HG03432 (cell line): ENCODE data around the gene FAM241B.

Experiments used
- ATAC-seq: cut with Tn5 transposase; IDR thresholded peaks from one replicate; pipeline ENCODE4 v1.9.1; 2021; ENCODE audit warnings: mild to moderate bottlenecking, moderate library complexity; ENCODE audit not compliant: unreplicated experiment

FAM241B gene

DNA sequence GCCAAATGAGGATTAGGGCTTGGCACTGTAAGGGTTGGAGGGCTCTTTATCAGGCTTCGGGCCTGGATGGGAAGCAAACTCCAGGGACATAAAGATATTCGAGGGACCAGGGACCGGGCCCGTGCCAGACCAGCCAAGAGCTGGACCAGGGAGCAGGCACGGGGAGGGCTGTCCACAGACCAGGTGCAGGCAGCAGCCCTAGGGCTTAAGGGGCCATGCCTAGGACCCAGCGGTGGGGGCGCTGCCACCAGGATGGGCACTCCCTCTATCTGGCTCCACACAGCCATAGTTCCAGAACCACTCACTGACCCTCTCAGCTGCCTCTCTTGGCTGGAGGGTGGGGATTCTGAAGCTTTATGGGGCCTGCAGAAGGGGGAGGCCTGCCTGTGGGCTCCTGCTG lies 32.9 kb downstream of the FAM241B start:
- no peak for ATAC-seq

DNA sequence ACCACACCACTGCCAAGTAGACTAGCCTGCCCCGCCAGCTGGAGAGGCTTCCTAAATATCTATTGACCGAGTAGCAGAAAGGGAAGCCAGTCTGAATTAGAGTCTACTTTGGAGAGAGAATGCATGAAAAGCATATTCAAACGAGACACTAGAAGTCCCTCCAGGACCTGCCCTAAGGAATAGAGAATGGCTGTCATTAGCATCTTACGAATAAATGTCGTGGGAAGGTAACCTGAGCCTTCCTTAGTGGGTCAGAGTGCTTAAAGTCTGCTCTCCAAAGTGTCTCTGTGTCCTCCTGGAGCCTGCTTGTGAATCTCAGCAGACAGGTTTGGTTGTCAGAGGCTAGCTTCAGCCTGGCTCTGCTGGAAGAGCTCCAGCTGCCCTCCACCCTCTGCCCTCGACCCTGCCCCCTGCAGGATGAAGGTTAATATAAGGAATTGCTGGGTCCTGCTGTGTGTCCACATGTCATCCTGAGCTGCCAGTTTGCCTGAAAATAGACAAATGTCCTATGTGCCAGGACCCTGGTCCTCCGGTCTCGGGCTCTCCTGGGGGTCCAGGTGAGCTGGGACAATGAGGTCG lies 33.4 kb downstream of the FAM241B start:
- no peak for ATAC-seq

DNA sequence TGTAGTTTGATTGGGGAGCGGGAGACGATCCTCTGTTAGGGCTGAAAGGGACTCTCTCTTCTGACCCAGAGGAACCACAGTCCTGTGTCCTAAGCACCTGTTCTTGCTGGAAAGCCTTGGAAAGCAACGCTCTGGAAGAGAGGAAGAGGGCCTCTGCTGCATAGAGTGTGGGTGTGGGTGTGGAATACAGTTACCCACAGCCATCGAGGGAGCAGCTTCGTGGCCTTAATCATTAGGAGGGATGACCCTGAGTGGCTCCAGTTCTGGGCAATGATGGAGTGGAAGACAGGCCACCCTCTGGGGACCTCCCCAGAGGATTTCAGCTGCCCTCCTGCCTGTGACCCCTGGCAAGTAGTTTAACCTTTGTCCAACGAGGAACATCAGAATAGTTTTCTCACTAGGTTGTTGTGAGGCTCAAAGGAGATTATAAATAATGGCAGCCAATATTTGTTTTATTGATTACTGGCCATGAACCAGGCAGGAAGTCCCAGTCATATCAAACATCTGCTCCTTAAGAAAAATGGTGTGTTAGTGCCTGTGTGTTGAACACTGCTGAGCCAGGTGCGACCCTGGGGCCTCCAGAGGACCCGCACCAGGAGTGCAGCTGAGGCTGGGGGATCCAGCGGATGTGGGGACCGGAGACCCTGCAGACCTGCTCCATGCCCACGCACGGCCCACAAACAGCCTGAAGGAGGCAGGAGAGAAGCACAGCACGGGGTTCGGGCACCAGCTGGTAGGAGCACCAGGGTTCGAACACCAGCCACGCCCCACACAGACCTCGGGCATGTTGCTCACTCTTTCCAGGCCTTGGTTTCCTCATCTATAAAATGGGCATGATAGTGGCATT lies 35.6 kb downstream of the FAM241B start:
- ATAC-seq: no peak

DNA sequence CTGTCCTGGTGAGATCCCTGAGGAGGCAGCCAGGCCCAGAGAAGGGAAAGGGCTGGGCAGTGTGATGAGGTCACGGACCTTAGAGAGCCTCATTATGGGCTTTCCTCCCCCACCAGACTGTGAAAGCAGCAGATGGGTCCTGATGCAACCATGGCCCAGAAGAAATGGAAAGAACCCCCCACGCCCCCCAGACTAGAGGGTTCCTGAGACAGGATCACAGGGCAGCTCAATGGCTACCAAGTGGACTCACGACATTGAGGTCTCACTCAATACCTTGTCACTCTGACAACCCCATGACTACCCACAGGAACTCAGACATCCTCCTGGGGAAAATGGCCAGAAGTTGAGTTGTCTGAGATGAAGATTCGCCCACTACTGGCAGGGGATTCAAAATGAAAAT lies 36.7 kb downstream of the FAM241B start:
- ATAC-seq: no peak

DNA sequence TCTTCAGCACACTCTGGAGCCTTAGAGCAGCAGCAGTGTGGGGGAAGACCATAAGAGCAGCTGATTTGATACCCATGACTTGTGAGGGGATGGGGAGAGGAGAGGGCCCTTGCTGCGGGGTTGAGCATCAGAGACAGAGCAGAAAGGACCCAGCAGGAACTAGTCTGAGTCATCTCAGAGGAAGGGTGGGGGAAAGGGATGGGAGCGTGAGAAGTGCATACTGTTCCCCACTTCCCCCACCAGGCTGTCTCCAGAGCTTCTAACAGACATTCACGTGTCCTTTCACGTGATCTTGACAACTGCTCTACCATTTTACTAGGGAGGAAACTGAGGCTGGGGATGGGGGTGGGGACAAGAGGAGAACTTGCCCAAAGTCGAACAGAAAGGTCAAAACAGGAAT lies 38.7 kb downstream of the FAM241B start:
- ATAC-seq: no peak

DNA sequence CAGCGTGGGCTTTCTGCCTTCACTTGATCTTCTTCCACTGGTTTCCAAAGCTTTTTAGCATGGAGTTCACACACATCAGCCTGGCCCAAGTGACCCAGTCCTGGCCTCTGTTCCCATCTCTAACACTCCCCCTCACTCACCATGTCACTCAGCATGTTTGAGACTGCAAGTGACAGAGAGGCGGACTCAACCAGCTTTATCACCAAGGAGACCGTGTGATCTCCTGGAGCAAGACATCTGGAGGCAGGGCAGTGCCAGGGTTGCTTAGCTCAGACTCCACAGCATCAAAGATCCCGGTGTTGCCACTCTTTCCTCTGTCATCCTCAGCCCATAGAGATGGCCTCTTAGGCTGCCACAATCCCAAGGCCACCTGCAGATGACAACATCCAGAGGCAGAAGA lies 39.4 kb downstream of the FAM241B start:
- no peak for ATAC-seq

DNA sequence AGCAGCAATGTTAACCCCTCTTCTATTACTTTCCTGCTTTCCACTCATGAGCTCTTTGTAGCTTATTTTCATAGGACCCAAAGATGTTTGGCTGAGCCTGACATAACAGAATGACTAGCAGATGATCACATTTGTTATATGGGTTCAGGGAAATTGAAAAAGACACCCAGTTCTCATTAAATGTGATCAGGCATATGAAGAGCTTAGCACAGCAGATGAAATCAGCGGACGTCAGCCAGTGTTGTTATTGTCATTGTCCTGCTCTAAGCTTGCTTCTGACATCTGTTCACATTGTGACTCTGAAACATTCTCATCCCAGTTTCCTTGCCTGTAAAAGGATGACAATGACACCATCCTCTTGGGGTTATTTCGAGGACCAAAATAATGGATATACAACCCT lies 43.5 kb downstream of the FAM241B start:
- no peak for ATAC-seq

DNA sequence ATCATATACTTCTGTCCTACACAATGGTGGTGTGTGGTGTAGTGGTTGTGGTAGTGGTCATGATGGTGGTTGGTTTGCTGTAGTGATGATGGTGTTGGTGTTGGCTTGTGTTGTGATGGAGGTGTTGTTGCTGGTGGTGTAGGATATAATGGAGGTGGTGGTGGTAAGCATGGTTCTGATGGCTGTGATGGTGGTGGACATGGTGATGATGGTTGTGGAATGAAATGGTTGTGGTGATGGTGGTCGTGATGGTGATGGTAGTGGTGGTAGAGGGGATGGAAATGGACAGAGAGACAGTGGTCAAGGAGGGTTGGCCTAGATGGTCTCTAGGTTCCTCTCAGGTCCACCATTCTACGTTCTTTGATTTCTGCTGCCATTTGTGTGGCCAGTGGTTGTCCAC lies 44.7 kb downstream of the FAM241B start:
- ATAC-seq: no peak

DNA sequence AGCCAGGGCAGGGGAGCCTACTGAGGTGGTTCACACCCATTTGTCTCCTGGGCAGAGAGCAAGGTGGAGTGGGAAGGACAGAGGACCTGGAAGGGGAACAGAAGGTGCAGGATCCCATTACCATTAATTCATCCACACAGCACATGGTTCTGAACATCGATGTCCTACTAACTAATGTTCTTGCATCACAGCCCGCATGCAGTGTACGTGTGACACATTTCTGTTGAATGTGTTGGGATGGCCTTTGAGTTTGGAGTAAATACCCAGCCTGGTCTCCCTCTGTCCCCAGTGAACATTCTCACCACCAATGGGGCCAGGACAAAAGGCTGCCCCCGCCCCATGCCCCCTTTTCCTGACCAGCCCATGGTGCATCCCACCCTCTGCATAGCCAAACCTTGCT lies 46.3 kb downstream of the FAM241B start:
- no peak for ATAC-seq

DNA sequence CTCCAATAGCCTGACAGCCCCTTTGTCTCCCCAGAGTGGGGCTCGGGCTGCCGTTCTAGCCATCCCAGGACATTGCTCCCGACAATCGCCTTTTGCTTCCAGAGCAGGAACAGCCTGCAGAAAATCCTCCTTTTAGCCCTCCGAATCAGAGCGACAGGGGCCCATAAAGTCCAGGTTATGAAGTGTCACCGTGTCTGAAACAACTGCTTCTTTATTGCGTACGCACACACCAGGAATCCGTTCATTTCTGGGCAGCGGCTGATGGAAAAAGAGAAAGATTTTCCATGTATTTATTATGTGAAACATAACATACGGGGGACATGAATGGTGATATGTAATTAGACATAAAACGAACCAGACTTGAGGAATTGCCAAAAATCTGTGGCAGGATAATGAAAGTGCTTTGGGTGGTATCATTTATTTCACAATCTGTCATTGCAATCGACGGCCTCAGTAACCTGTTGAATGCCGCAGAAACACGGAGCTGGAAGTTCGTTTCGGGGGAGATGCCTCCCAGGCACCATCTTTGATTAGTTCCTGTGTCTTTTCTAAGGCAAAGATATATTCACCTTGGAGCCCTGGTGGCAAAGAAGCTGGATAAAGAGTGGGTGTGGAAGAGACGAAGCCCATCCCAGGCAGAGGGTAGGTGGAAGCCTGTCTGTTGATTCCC lies 48.1 kb downstream of the FAM241B start:
- ATAC-seq: no peak

DNA sequence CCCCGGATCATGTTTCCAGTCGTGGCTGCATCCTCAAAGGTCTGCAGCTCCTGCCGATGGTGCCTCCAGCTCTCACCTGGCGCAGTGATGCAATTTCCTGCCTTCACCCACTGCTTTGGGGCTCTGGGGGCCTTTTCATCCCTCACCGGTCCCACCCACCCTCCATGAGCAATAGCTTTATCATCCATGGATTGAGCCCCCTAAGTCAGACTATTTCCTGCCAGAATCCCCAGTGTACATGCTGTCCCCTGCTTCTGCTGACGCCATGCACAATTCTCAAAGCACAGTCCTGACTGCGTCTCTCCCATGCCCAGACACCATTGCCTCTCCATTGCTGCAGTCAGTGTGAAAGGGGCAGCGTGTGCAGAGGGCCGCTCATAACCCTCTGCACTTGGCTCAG lies 49.7 kb downstream of the FAM241B start:
- no peak for ATAC-seq

DNA sequence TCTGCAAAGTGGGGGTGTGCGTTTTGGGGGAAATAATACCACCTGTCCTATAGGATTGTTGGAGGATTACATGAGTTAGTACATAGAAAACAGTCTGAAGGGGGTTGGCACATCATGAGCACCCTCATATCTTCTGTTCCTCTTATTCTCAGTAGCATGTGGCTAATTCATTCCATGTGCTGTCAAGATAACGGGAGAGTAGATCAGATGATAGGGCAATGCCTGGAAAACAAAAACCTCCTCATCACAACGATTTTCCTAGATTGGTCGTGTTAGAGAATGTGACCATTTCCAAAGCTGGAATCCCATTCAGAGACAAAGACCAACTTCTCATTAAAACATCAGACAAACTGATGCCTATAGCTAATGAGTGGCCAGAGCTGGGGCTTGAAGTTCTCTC lies 50.6 kb downstream of the FAM241B start:
- no peak for ATAC-seq

DNA sequence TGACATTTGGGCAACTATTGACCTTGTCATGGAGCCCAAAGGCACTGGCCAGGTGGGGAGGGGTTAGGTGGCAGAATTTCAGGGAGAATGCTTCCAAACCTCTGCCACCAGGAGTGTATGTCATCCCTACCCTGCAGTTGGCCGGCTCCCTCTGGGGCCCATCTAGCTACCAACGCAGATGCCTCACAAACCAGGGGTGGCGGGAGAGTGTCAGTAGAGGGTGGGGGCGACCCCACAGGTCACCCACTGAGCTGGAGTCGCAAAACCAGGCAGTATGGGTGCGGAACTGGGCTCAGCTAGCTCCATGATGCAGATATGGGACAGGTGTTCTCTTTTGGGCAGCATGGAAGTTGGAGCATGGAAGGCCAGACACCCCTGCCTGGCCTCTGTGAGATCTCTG lies 51.4 kb downstream of the FAM241B start:
- no peak for ATAC-seq

DNA sequence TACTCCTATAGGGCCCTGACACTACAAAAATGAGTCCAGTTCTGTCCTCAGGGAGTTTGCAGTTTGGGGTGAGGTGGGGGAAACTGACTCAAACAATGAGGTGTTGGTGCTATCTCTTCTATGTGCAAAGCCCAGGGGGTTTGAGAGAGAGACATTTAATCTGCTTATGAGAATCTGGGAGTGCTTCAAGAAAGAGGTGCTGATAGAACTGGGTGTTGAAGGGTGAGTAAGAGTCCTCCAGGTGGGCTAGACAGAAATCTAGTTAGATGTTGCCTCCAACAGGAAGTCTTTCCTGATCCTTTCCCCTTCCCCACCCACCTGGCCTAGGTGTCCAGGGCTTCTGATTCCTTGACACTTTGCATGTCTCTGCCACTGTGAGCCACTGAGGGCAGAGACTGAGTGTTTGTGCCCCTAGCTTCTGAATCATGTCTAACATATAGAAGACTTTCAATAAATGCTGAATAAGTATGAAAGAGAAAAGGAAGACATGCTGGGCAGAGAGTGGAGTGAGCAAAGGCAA lies 53.0 kb downstream of the FAM241B start:
- ATAC-seq: no peak
